Breast epithelium (tissue), 3 donors: Measurements from ENCODE around the gene EPHA2.
A peak's percentile ranks its signal among the peaks of the same experiment; 100 is the strongest.

ENCODE experiments used
- POLR2A ChIP-seq: fragments of 450-650 bp; IDR thresholded peaks from one replicate; pipeline ENCODE4 v1.6.1; 2016; ENCODE audit warnings: antibody characterized with exemption, mild to moderate bottlenecking, moderate library complexity
- POLR2AphosphoS5 ChIP-seq, 3 donors: sonication (generic); formaldehyde crosslinking; IDR thresholded peaks; one replicate each; pipeline ENCODE4 v1.6.1; 2017; ENCODE audit warnings: antibody characterized with exemption in 3 of 3
- TF ChIP-seq, protein P1 (sequence below), 3 donors: fragments of 450-650 bp; IDR thresholded peaks; one replicate each; pipeline ENCODE4 v1.5.1; 2016 to 2017; ENCODE audit warnings: antibody characterized with exemption in 3 of 3, mild to moderate bottlenecking in 3 of 3, moderate library complexity in 3 of 3

DNA sequence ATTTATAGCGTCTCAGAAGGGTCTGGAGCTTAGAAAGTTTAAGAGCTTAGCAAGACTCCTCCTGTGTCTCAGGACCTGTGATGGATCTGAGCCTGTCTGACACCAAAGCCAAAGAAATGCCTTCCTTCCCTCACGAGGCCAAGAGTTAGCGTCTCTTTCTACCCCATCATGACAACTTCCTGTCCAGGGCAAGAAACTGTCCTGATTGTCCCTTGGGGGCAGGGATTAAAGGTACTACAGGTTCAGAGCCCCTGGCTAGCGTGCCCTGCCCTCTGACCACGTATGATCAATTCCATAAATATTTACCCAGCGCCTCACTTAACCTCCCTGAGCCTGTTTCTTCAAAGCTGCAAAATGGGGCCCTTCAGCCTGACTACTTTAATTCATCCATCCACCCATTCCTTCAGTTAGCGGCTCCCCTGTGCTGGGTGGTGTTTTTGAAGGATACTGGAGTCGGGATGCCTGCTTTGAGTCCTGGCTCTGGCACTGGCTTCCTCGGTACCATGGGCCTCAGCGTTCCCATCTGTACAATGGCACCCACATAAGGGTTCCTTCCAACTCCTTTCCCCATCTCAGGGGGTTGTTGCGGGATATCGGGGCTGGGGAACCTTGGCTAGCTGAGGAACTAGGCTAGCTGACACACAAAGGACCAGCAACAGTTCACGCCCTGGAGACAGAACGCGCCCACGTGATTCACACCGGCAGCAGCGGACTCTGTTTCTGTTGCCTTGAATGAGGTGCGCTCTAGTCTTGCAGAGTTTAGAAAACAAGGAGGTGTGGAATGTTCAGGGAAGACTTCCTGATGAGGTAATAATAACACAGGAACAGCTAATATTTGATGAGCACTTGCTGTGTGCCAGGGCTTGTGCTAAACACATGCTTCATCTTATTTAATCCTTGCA, 23.0 kb upstream of the EPHA2 start:
- TF ChIP-seq POLR2A (no peak), POLR2AphosphoS5 (IDR thresholded peaks at IDR 0.05) (peak in 1 of 3 donors; percentile 14)
- TF ChIP-seq, protein P1, sequence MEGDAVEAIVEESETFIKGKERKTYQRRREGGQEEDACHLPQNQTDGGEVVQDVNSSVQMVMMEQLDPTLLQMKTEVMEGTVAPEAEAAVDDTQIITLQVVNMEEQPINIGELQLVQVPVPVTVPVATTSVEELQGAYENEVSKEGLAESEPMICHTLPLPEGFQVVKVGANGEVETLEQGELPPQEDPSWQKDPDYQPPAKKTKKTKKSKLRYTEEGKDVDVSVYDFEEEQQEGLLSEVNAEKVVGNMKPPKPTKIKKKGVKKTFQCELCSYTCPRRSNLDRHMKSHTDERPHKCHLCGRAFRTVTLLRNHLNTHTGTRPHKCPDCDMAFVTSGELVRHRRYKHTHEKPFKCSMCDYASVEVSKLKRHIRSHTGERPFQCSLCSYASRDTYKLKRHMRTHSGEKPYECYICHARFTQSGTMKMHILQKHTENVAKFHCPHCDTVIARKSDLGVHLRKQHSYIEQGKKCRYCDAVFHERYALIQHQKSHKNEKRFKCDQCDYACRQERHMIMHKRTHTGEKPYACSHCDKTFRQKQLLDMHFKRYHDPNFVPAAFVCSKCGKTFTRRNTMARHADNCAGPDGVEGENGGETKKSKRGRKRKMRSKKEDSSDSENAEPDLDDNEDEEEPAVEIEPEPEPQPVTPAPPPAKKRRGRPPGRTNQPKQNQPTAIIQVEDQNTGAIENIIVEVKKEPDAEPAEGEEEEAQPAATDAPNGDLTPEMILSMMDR (IDR thresholded peaks at IDR 0.05) = no peak
